ENCODE measurements around the gene PPP6R2.

DNA sequence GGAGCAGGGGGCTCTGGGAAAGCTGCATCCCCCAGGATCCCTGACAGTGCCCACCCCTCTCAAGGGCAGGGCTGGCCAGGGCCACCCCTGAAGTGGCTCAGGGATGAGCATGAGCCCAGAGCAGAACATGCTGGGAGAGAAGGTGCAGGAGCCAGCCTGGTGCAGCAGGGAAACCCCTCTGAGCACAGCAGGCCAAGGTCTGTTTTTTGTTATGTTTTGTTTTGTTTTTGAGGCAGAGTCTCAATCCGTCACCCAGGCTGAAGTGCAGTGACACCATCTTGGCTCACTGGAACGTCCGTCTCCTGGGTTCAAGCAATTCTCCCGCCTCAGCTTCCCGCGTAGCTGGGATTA lies 132.5 kb downstream of the PPP6R2 start:
- TF ChIP-seq, protein P1, sequence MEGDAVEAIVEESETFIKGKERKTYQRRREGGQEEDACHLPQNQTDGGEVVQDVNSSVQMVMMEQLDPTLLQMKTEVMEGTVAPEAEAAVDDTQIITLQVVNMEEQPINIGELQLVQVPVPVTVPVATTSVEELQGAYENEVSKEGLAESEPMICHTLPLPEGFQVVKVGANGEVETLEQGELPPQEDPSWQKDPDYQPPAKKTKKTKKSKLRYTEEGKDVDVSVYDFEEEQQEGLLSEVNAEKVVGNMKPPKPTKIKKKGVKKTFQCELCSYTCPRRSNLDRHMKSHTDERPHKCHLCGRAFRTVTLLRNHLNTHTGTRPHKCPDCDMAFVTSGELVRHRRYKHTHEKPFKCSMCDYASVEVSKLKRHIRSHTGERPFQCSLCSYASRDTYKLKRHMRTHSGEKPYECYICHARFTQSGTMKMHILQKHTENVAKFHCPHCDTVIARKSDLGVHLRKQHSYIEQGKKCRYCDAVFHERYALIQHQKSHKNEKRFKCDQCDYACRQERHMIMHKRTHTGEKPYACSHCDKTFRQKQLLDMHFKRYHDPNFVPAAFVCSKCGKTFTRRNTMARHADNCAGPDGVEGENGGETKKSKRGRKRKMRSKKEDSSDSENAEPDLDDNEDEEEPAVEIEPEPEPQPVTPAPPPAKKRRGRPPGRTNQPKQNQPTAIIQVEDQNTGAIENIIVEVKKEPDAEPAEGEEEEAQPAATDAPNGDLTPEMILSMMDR (IDR thresholded peaks at IDR 0.05; ENCODE audit: extremely low read depth in 1 of 2, insufficient read depth in 1 of 2, low read depth in 1 of 2, low read length in 2 of 2), result no peak
- TF ChIP-seq POLR2A (IDR thresholded peaks at IDR 0.05; ENCODE audit: low read depth, low read length) (no peak), EZH2 (IDR thresholded peaks at IDR 0.05; ENCODE audit: borderline replicate concordance, low read depth, low read length, severe bottlenecking) (no peak), MYC (IDR thresholded peaks at IDR 0.05; ENCODE audit: low read depth, low read length) (no peak), POLR2AphosphoS5 (IDR thresholded peaks at IDR 0.05; ENCODE audit: insufficient read depth, low read depth, low read length) (no peak), JUN (IDR thresholded peaks at IDR 0.05; ENCODE audit: borderline replicate concordance, insufficient read depth, insufficient read length, low read depth) (no peak), MAX (IDR thresholded peaks at IDR 0.05; ENCODE audit: insufficient read depth, insufficient read length) (no peak)
